RWPE2 (cell line): Measurements from ENCODE around the gene USP7.
A peak's percentile ranks its signal among the peaks of the same experiment; 100 is the strongest.
"Not testable (repeated sequence)": the region's sequence is repeated elsewhere in the genome, so short reads cannot be mapped to it uniquely, and the experiment has no call there.

ENCODE experiments used
- ATAC-seq: fragments of 200-7000 bp; cut with Tn5 transposase; 3 replicates; pipeline ENCODE4 v1.9.1; 2021; ENCODE audit warnings: low read depth
- DNase-seq: peaks from one replicate; pipeline ENCODE4 v3.0.0-alpha.2; 2020; ENCODE audit warnings: low spot score
- H3K27ac ChIP-seq: fragments of 450-650 bp; 2 replicates; pipeline ENCODE4 v1.5.1; 2017; ENCODE audit warnings: mild to moderate bottlenecking; ENCODE audit not compliant: poor library complexity, severe bottlenecking
- H3K27me3 ChIP-seq: fragments of 250-450 bp; sonication (Bioruptor Pico); 2 replicates; pipeline ENCODE4 v1.5.1; 2021; ENCODE audit warnings: mild to moderate bottlenecking, moderate library complexity; ENCODE audit not compliant: insufficient read depth, poor library complexity, severe bottlenecking
- H3K36me3 ChIP-seq: fragments of 250-450 bp; sonication (Bioruptor Pico); 2 replicates; pipeline ENCODE4 v1.5.1; 2020; ENCODE audit warnings: low read depth, mild to moderate bottlenecking, moderate library complexity
- H3K4me1 ChIP-seq: fragments of 250-450 bp; sonication (Bioruptor Pico); 2 replicates; pipeline ENCODE4 v1.5.1; 2021; ENCODE audit warnings: mild to moderate bottlenecking, moderate library complexity; ENCODE audit not compliant: insufficient read depth, poor library complexity, severe bottlenecking
- H3K4me3 ChIP-seq: fragments of 250-450 bp; sonication (Bioruptor Pico); 2 replicates; pipeline ENCODE4 v1.5.1; 2021; ENCODE audit warnings: mild to moderate bottlenecking, moderate library complexity; ENCODE audit not compliant: severe bottlenecking
- H3K9me3 ChIP-seq: fragments of 250-450 bp; sonication (Bioruptor Pico); 2 replicates; pipeline ENCODE4 v1.5.1; 2021; ENCODE audit warnings: mild to moderate bottlenecking, moderate library complexity; ENCODE audit not compliant: severe bottlenecking
- TF ChIP-seq, protein P1 (sequence below): fragments of 450-650 bp; IDR thresholded peaks from one replicate; pipeline ENCODE4 v1.5.1; 2017; ENCODE audit warnings: mild to moderate bottlenecking, moderate library complexity; ENCODE audit not compliant: poor library complexity, severe bottlenecking

The USP7 gene

DNA sequence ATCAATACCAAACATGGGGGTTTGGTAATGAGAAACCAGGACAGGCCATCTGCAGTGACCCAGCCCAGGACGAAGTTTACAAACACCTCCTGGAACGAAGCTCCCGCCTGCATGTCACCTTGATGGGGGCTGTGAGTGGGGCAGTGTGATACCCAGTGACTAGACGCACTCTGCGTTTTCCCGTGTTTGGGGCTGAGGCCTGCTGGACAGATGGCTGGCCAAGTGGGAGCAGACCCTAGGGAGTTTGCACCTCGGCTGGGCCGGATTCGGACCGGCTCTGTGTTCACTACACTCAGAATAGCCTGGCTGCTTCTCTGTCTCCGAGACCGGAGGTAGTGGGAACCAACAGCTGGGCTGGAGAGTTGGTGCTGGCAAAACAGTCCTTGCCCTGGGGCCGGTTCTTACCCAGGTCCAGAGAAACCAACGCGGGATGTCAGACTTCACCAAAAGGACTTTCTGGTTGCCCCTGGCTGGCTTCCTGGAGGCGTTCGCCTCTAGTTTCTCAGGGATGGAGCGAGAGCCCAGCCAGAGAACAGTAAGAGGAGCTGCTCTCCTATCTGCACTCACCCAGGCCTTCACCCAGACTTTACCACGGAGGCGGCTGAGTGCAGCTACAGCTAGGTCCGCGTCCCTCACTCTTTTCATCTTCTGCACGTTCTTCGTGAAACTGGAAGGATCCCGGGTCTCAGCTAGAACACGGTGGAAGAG, 115.3 kb downstream of the USP7 start:
- no peaks in the 10 kb centered on the region for H3K27me3 ChIP-seq
- H3K27ac ChIP-seq: peak overlapping the region; percentile 98
- peaks cover 45% of the 10 kb centered on the region for H3K36me3 ChIP-seq
- peaks cover 35% of the 10 kb centered on the region for H3K4me1 ChIP-seq
- H3K4me3 ChIP-seq: no peak overlapping the region
- TF ChIP-seq, protein P1, sequence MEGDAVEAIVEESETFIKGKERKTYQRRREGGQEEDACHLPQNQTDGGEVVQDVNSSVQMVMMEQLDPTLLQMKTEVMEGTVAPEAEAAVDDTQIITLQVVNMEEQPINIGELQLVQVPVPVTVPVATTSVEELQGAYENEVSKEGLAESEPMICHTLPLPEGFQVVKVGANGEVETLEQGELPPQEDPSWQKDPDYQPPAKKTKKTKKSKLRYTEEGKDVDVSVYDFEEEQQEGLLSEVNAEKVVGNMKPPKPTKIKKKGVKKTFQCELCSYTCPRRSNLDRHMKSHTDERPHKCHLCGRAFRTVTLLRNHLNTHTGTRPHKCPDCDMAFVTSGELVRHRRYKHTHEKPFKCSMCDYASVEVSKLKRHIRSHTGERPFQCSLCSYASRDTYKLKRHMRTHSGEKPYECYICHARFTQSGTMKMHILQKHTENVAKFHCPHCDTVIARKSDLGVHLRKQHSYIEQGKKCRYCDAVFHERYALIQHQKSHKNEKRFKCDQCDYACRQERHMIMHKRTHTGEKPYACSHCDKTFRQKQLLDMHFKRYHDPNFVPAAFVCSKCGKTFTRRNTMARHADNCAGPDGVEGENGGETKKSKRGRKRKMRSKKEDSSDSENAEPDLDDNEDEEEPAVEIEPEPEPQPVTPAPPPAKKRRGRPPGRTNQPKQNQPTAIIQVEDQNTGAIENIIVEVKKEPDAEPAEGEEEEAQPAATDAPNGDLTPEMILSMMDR: no peak
- no peak for ATAC-seq
- H3K9me3 ChIP-seq: no peaks in the 10 kb centered on the region
- DNase-seq: no peak

DNA sequence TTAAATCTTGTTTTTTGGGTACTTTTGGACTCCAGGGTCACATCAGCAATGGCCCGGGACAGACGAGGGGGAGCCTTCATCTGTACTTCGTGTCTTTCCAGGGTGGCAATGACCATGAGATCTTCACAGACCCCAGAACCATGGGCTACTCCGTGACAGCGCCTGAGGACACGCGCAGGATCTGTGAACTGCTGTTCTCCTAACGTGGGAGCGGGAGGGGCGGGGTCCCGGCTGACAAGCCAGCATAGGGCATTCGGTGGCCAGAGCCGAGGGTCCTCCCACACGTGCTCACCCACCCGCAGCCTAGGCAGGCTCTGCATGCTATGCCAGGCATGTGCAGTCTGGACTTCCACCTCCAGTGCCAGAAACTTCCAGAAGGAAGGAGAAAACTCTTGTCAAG, 116.1 kb downstream of the USP7 start:
- Histone ChIP-seq H3K9me3 (no peaks in the 10 kb centered on the region), H3K36me3 (peaks cover 38% of the 10 kb centered on the region), H3K27me3 (no peaks in the 10 kb centered on the region), H3K27ac (peak overlapping the region; percentile 98), H3K4me3 (no peak overlapping the region), H3K4me1 (peaks cover 35% of the 10 kb centered on the region)
- no peak for DNase-seq
- TF ChIP-seq, protein P1: no peak
- ATAC-seq: no peak

DNA sequence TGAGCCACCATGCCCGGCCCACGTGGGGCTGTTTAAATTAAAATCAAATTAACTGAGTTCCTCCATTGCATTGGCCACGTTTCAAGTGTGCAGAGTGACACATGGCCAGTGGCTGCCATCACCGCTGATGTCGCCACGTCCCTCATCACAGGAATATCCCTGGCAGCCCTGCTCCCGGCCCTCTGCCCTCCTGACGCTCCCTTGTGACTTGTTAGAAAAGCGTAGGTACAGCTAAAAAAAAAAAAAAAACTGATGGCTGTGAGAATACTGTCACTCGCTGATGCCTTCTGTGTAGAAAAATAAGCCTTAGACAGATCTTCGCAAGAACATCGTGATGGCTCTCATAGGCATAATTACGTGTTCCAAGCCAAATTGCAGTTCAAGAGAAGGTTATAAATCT, 116.6 kb downstream of the USP7 start:
- no peaks in the 10 kb centered on the region for H3K27me3 ChIP-seq
- H3K27ac ChIP-seq: peak overlapping the region; percentile 98
- ATAC-seq: no peak
- H3K4me3 ChIP-seq: no peak overlapping the region
- peaks cover 33% of the 10 kb centered on the region for H3K36me3 ChIP-seq
- TF ChIP-seq, protein P1: no peak
- DNase-seq: no peak
- peaks cover 35% of the 10 kb centered on the region for H3K4me1 ChIP-seq
- no peaks in the 10 kb centered on the region for H3K9me3 ChIP-seq

DNA sequence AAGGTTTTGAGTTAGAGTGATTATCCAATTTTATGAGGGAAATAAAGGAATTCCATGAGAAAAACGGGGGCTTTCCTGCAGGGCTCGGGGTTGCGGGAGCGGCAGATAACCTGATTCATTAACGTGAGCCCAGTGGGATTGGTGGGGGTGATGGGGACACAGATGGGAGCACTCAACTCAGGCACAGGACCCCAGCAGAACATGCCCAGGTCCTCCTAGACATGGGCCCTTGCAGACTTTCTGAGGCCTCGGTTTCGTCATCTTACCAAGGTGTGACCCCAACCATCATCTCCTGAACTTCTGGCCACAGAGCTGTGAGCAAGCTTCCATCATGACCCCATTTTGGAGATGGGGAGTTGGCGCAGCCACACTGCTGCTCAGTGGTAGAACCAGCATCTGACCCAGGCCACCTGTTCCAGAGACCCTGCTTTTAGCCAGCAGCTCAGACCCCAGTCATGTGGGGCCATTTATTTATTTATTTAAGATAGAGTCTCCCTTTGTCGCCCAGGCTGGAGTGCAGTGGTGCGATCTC, 117.2 kb downstream of the USP7 start:
- ATAC-seq: no peak
- H3K4me3 ChIP-seq: no peak overlapping the region
- H3K36me3 ChIP-seq: peaks cover 31% of the 10 kb centered on the region
- H3K27me3 ChIP-seq: no peaks in the 10 kb centered on the region
- H3K9me3 ChIP-seq: no peaks in the 10 kb centered on the region
- TF ChIP-seq, protein P1: no peak
- peaks cover 34% of the 10 kb centered on the region for H3K4me1 ChIP-seq
- peak overlapping the region; percentile 98 for H3K27ac ChIP-seq
- DNase-seq: no peak

DNA sequence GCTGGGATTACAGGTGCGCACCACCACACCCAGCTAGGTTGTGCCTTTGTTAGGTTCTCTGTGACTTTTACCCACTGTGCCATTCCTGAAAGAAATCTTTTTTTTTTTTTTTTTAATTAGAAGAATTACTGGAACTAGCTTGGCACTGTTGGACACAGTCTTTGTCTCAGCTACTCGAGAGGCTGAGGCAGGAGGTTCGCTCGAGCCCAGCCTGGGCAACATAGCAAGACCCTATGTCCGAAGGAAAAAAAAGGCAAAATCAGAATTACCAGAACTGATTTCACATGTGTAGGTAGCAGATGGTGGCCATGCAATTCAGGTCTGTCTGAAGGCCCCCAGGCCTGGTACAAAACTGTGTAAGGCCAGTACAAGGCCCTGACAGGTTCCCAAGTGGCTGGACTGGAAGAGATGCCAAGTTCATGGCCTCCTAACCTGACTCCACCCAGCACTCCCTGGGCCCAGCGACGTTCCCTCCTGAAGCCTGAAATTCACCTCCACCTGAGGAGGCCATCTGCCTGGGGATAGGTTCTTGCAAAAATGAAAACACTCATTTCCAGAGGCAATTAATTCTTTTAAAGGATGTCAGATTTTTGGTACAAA, 117.9 kb downstream of the USP7 start:
- no peak for ATAC-seq

DNA sequence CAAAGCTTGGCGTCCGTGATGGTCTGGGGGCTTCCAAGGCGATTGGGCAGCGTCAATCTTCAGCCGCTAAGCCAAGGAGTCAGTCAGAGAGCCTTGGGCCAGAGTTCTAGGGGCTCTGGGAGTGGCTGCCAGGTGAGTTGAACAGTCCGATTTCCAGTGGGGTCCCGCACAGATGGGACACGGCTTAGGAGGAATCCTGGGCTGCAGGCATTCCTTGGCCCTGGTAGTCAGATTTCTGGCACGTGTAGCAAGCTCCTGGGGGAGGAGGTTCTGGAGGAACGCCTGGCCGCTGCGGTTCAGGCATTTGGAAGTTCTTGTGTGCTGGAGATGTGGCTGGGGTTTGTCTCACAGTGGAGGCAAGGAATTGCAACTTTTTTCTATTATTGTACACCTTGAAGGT, 120.4 kb downstream of the USP7 start:
- H3K4me3 ChIP-seq, H3K27ac ChIP-seq, H3K27me3 ChIP-seq, ATAC-seq, H3K9me3 ChIP-seq, DNase-seq, H3K36me3 ChIP-seq, H3K4me1 ChIP-seq: not testable (repeated sequence)

More for the DNA sequence above, 117.9 kb downstream of the USP7 start:
- TF ChIP-seq, protein P1: no peak
- no peaks in the 10 kb centered on the region for H3K9me3 ChIP-seq
- DNase-seq: no peak
- peaks cover 27% of the 10 kb centered on the region for H3K4me1 ChIP-seq
- no peaks in the 10 kb centered on the region for H3K27me3 ChIP-seq
- H3K4me3 ChIP-seq: no peak overlapping the region
- H3K27ac ChIP-seq: no peak overlapping the region
- H3K36me3 ChIP-seq: peaks cover 24% of the 10 kb centered on the region
